ENCODE data around the gene SEMA3F.

SEMA3F gene

DNA sequence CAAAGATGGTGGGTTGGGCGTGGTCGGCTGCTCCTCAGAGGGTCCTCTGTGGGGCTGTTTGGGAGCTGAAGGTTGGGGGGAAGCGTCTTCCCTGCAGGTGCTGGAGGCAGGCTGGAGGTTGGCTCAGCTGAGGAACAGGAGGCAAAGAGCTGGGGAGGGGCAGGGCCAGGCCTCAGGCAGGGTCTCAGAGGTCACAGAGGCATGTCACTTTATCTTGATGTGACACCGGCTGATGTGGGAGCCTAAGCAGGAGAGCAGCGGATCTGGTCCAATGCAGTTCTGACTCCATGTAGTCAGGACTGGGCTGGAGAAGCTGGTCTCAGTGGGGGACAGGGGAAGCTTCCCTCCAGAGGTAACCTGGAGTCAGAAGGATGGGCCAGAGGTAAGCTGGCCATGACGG is 28.6 kb downstream of the SEMA3F start:
- no peak for TF ChIP-seq FOXM1 (IDR thresholded peaks at IDR 0.05; ENCODE audit: borderline replicate concordance, low read depth)

DNA sequence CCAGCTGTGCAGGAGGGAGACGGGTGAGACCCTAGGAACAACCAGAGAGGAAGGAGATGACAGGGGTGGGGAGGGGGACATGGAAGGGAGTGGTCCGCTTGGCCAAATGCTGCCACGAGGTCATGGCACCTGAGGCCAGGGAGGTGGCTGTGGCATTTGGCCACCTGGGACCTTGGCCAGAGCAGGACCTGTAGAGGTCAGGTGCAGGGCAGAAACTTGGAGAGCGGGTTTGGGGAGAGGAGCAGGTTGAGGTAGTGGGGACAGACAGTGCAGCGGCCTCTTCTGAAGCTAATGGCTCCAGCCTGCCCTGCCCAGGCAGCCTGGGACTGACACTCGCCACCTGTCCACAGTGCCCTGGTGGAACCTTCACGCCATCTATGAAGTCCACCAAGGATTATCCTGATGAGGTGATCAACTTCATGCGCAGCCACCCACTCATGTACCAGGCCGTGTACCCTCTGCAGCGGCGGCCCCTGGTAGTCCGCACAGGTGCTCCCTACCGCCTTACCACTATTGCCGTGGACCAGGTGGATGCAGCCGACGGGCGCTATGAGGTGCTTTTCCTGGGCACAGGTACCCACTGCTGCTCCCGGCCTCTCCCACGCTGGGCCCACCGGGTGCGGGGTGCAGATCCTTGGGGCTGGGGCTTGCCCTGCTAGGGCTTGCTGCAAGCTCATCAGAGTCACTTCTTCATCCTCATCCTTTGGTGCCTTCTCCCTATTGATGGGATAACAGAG is 29.3 kb downstream of the SEMA3F start:
- 0 out of 2 replicates have a peak, but pooled peaks have one; percentile 9 for TF ChIP-seq NFIC (IDR thresholded peaks at IDR 0.05)
- no peak for TF ChIP-seq YY1 (IDR thresholded peaks at IDR 0.05; ENCODE audit: low read depth)
- TF ChIP-seq, protein P1, sequence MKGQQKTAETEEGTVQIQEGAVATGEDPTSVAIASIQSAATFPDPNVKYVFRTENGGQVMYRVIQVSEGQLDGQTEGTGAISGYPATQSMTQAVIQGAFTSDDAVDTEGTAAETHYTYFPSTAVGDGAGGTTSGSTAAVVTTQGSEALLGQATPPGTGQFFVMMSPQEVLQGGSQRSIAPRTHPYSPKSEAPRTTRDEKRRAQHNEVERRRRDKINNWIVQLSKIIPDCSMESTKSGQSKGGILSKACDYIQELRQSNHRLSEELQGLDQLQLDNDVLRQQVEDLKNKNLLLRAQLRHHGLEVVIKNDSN (IDR thresholded peaks at IDR 0.05) = no peak
- no peak for TF ChIP-seq CEBPB (IDR thresholded peaks at IDR 0.05)
- no peak for TF ChIP-seq ZBTB7A (IDR thresholded peaks at IDR 0.05; ENCODE audit: low read depth)
- no peak for TF ChIP-seq FOXM1 (IDR thresholded peaks at IDR 0.05; ENCODE audit: borderline replicate concordance, low read depth)

DNA sequence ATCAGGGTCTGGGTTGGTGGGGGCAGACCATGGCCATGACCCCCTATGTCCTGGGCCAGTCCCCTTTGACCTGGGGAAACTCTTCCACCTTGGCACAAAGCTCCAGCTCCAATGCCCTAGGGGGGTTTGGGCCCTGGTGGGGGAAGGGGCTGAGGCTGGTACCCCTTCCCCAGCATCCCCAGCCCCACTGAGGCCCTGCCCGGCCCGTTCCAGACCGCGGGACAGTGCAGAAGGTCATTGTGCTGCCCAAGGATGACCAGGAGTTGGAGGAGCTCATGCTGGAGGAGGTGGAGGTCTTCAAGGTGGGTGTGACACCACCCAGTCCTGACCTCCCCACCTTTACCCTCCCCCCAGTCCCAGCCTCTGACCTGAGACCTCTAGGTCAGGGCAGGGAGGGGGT is 30.1 kb downstream of the SEMA3F start:
- TF ChIP-seq RAD21 (IDR thresholded peaks at IDR 0.05; ENCODE audit: low read depth) (no peak), YY1 (IDR thresholded peaks at IDR 0.05; ENCODE audit: low read depth) (no peak), MAX (IDR thresholded peaks at IDR 0.05) (no peak), CREB1 (IDR thresholded peaks at IDR 0.05; ENCODE audit: low read depth) (no peak), EP300 (IDR thresholded peaks at IDR 0.05; ENCODE audit: borderline replicate concordance) (no peak)

GRCh38 chr3:50186096-50186495 is 31.0 kb downstream of the SEMA3F start:
- no peak for TF ChIP-seq MAX (IDR thresholded peaks at IDR 0.05)
- no peak for TF ChIP-seq EGR1 (IDR thresholded peaks at IDR 0.05)
- TF ChIP-seq TAF1 (IDR thresholded peaks at IDR 0.05; ENCODE audit: low read depth) = no peak
- TF ChIP-seq CREB1 (IDR thresholded peaks at IDR 0.05; ENCODE audit: low read depth) = no peak
- no peak for TF ChIP-seq ZBTB7A (IDR thresholded peaks at IDR 0.05; ENCODE audit: low read depth)
- TF ChIP-seq RAD21 (IDR thresholded peaks at IDR 0.05; ENCODE audit: low read depth) = no peak
- TF ChIP-seq, protein P1 (IDR thresholded peaks at IDR 0.05) = no peak
- no peak for TF ChIP-seq NFIC (IDR thresholded peaks at IDR 0.05)
- TF ChIP-seq CEBPB (IDR thresholded peaks at IDR 0.05) = no peak
- TF ChIP-seq REST (IDR thresholded peaks at IDR 0.05; ENCODE audit: low read depth) = no peak
- TF ChIP-seq TEAD4 (IDR thresholded peaks at IDR 0.05) = no peak
- no peak for TF ChIP-seq YY1 (IDR thresholded peaks at IDR 0.05; ENCODE audit: low read depth)
- TF ChIP-seq FOXM1 (IDR thresholded peaks at IDR 0.05; ENCODE audit: borderline replicate concordance, low read depth) = no peak

DNA sequence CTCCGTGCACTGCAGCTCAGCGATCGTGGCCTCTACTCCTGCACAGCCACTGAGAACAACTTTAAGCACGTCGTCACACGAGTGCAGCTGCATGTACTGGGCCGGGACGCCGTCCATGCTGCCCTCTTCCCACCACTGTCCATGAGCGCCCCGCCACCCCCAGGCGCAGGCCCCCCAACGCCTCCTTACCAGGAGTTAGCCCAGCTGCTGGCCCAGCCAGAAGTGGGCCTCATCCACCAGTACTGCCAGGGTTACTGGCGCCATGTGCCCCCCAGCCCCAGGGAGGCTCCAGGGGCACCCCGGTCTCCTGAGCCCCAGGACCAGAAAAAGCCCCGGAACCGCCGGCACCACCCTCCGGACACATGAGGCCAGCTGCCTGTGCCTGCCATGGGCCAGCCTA is 32.6 kb downstream of the SEMA3F start:
- TF ChIP-seq NFIC (IDR thresholded peaks at IDR 0.05) (no peak), ZBTB7A (IDR thresholded peaks at IDR 0.05; ENCODE audit: low read depth) (no peak), RAD21 (IDR thresholded peaks at IDR 0.05; ENCODE audit: low read depth) (no peak), CEBPB (IDR thresholded peaks at IDR 0.05) (no peak), TCF12 (IDR thresholded peaks at IDR 0.05; ENCODE audit: low read depth) (no peak), EGR1 (IDR thresholded peaks at IDR 0.05) (no peak), TAF1 (IDR thresholded peaks at IDR 0.05; ENCODE audit: low read depth) (no peak), YY1 (IDR thresholded peaks at IDR 0.05; ENCODE audit: low read depth) (no peak), MAX (IDR thresholded peaks at IDR 0.05) (no peak), REST (IDR thresholded peaks at IDR 0.05; ENCODE audit: low read depth) (no peak), TEAD4 (IDR thresholded peaks at IDR 0.05) (no peak), EP300 (IDR thresholded peaks at IDR 0.05; ENCODE audit: borderline replicate concordance) (no peak), FOXM1 (IDR thresholded peaks at IDR 0.05; ENCODE audit: borderline replicate concordance, low read depth) (no peak), CREB1 (IDR thresholded peaks at IDR 0.05; ENCODE audit: low read depth) (no peak)
- TF ChIP-seq, protein P1 (IDR thresholded peaks at IDR 0.05) = no peak
